Tibial artery (tissue), 4 donors: ENCODE data around the gene CFAP100.

Experiments used
- DNase-seq, 2 donors: peaks; one replicate each; pipeline ENCODE4 v3.0.0-alpha.2; 2019
- H3K27ac ChIP-seq, 2 donors: fragments of 200-600 bp; sonication (generic) in 1 of 2; 1 replicate in 1 of 2; 2 replicates in 1 of 2; pipeline ENCODE4 v1.5.1; 2018 to 2019; ENCODE audit warnings: mild to moderate bottlenecking in 1 of 2
- H3K27me3 ChIP-seq, 2 donors: fragments of 200-600 bp; sonication (generic) in 1 of 2; one replicate each; pipeline versions ENCODE4 v1.5.1 to v1.6.0; 2016 to 2019
- H3K36me3 ChIP-seq, 3 donors: fragments of 200-600 bp; sonication (generic) in 2 of 3; one replicate each; pipeline ENCODE4 v1.5.1; 2016 to 2019; ENCODE audit warnings: mild to moderate bottlenecking in 2 of 3
- H3K4me1 ChIP-seq, 4 donors: fragments of 200-600 bp; sonication (generic) in 2 of 4; 1 replicate in 3 of 4; 2 replicates in 1 of 4; pipeline ENCODE4 v1.5.1; 2016 to 2019
- H3K4me3 ChIP-seq, 2 donors: fragments of 200-600 bp; sonication (generic) in 1 of 2; 1 replicate in 1 of 2; 2 replicates in 1 of 2; pipeline ENCODE4 v1.5.1; 2018 to 2019; ENCODE audit warnings: mild to moderate bottlenecking in 2 of 2
- H3K9me3 ChIP-seq, 3 donors: fragments of 200-600 bp; sonication (generic) in 1 of 3; one replicate each; pipeline ENCODE4 v1.5.1; 2016 to 2019
- intact Hi-C: fragments of 100-400 bp; cut with DNase I; formaldehyde crosslinking; loops from one replicate; pipeline ENCODE4 v1.15.0; 2023; ENCODE audit warnings: low total_unique reads
- TF ChIP-seq, protein P1 (sequence below), 2 experiments: fragments of 200-600 bp in 1 of 2; fragments of 450-650 bp in 1 of 2; IDR thresholded peaks; one replicate each; pipeline ENCODE4 v1.5.1; 2017 to 2019; ENCODE audit warnings: antibody characterized with exemption in 2 of 2, mild to moderate bottlenecking in 1 of 2, moderate library complexity in 1 of 2

The CFAP100 gene

DNA sequence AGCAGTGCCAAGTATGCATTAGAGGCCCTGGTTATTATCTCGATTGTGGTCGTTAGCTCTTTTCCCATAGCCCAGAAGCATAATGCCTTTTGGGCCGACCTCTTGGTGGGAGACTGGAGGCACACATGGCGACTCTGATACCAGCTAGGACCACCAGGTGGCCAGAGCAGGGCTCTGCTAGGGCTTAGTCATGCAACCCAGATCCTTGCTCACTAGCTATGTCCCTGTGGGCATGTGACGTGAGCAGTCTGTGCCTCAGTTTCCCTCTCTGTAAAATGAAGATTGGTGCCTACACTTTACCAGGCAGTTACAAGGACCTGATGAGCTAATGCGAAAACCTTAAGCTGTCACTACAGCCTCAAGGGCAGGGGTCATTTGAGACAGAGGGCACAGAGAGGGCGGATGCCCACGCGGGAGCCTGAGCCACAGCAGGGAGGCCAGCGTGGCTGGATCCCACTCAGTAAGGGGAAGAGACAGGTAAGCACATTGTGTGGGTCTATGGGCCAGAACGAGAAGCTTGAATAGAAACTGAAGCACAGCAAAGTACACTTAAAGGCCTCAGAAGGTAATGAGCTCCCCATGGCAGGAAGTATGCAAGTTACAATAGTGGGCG lies 46.3 kb upstream of the CFAP100 start:
- TF ChIP-seq, protein P1, sequence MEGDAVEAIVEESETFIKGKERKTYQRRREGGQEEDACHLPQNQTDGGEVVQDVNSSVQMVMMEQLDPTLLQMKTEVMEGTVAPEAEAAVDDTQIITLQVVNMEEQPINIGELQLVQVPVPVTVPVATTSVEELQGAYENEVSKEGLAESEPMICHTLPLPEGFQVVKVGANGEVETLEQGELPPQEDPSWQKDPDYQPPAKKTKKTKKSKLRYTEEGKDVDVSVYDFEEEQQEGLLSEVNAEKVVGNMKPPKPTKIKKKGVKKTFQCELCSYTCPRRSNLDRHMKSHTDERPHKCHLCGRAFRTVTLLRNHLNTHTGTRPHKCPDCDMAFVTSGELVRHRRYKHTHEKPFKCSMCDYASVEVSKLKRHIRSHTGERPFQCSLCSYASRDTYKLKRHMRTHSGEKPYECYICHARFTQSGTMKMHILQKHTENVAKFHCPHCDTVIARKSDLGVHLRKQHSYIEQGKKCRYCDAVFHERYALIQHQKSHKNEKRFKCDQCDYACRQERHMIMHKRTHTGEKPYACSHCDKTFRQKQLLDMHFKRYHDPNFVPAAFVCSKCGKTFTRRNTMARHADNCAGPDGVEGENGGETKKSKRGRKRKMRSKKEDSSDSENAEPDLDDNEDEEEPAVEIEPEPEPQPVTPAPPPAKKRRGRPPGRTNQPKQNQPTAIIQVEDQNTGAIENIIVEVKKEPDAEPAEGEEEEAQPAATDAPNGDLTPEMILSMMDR (IDR thresholded peaks at IDR 0.05), result peak in 1 of 2 experiments; percentile 14
- no peaks in the 10 kb centered on the region for H3K9me3 ChIP-seq
- H3K27me3 ChIP-seq, result no peaks in the 10 kb centered on the region
- intact Hi-C loops, result no loop called here
- H3K4me3 ChIP-seq, result no peak overlapping the region
- H3K36me3 ChIP-seq, result peaks cover 99% of the 10 kb centered on the region in 3 donors
- DNase-seq, result peak; percentile 15 to 54
- H3K27ac ChIP-seq, result no peak overlapping the region
- H3K4me1 ChIP-seq, result peaks cover 0 to 91% (median 47%) of the 10 kb centered on the region in 4 donors

DNA sequence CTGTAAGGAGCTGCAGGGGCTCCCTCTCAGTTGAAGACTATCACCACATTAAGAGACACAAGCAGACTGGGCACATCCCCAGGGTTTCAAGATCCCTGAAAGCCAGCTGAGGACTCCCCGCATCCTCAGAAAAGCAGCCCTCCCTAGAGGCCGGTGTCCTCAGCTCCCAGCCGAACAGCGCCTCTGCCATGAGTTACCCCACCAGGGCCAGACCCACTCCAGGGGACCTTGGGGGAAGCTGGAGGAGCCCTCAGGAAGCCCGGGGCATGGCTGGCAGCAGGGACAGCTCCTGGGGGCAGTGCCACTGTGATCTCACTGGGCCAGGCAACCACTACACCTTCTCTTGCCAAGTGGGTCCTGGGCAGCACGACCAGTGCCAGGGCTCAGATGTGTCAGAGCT lies 45.6 kb upstream of the CFAP100 start:
- Histone ChIP-seq H3K27me3 (no peaks in the 10 kb centered on the region), H3K27ac (no peak overlapping the region), H3K4me3 (no peak overlapping the region), H3K9me3 (no peaks in the 10 kb centered on the region), H3K36me3 (peaks cover 93 to 99% (median 99%) of the 10 kb centered on the region in 3 donors), H3K4me1 (peaks cover 0 to 91% (median 50%) of the 10 kb centered on the region in 4 donors)
- intact Hi-C loops, result no loop called here
- DNase-seq, result peak; percentile 19 to 64
- TF ChIP-seq, protein P1 (IDR thresholded peaks at IDR 0.05), result no peak

DNA sequence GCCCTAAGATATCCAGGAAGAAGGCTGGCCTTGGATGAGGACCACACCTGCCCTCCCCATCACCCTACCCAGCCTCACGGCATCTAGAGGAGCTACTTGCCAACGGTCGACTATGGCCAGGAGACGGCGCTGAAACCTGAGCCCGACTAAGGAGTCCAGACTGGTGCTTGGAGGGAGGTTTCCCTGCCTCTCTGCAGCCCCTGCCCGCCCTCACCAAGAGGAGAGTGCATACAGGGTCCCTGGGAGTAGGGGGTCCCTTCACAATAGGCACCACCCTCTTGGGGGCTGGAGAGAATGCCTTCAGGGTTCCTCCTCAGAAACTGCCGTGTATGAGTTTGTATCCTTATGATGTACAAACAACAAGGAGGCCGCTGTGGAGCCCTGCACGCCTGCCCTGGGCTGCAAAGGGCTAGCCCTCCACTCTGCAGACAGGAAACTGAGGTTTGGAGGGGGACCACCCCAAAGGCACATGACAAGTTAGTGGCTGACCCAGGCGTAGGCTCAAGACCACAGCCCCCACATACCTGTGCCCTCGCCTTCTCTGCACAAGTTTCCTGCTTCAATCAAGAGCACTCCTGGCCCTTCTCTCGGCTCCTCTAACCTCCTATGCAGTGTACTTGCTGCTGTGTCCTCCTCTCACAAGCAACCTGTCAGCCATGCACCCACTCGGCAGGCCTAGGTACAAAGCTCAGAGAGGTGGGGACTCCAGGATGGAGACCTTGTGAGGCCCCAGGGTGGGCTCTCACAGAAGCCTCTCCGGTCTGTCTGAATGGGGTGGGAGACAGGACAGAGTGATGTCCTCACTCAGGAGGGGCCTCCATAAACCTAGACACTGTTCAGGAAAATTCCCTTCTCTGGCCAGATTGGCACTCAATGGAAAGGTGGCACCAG lies 44.9 kb upstream of the CFAP100 start:
- H3K9me3 ChIP-seq, result no peaks in the 10 kb centered on the region

DNA sequence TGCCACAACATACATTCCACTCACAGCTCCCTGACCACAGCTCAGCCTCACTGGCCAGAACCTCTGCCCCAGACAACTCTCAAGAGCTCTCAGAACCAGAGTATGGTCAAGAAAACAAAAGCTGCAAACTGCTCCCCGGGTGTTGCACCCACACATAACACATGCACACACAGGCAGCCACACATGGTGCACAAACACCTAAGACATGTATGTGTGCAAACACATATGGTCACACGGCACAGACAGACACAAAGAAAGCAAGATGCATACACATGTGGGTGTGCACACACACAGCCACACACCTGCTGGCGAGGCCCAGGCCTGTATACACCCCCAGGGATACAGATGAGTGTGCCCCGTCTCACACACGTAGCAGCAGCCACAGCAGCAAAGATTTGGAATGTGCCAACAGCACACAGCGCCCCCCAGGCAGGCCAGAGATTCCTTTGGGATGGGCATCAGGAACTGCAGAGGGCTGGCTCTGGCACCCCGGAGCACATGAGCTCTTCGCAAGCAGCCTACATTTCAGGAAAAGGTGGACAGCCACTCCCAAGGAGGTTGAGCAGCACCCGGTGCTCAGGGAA lies 44.1 kb upstream of the CFAP100 start:
- peaks cover 78 to 88% (median 85%) of the 10 kb centered on the region in 3 donors for H3K36me3 ChIP-seq
- H3K27me3 ChIP-seq, result no peaks in the 10 kb centered on the region
- H3K9me3 ChIP-seq, result no peaks in the 10 kb centered on the region
- TF ChIP-seq, protein P1 (IDR thresholded peaks at IDR 0.05), result no peak
- H3K4me1 ChIP-seq, result peaks cover 0 to 98% (median 64%) of the 10 kb centered on the region in 4 donors
- intact Hi-C loops, result no loop called here
- no peak overlapping the region for H3K27ac ChIP-seq
- DNase-seq, result peak; percentile 18 to 64
- H3K4me3 ChIP-seq, result no peak overlapping the region

More for the DNA sequence above, 44.9 kb upstream of the CFAP100 start:
- H3K36me3 ChIP-seq, result peaks cover 85 to 95% (median 93%) of the 10 kb centered on the region in 3 donors
- TF ChIP-seq, protein P1 (IDR thresholded peaks at IDR 0.05), result no peak
- peaks cover 0 to 91% (median 58%) of the 10 kb centered on the region in 4 donors for H3K4me1 ChIP-seq
- no peak overlapping the region for H3K27ac ChIP-seq
- DNase-seq, result peak; percentile 16 to 65
- H3K4me3 ChIP-seq, result no peak overlapping the region
- intact Hi-C loops, result no loop called here
- H3K27me3 ChIP-seq, result no peaks in the 10 kb centered on the region

DNA sequence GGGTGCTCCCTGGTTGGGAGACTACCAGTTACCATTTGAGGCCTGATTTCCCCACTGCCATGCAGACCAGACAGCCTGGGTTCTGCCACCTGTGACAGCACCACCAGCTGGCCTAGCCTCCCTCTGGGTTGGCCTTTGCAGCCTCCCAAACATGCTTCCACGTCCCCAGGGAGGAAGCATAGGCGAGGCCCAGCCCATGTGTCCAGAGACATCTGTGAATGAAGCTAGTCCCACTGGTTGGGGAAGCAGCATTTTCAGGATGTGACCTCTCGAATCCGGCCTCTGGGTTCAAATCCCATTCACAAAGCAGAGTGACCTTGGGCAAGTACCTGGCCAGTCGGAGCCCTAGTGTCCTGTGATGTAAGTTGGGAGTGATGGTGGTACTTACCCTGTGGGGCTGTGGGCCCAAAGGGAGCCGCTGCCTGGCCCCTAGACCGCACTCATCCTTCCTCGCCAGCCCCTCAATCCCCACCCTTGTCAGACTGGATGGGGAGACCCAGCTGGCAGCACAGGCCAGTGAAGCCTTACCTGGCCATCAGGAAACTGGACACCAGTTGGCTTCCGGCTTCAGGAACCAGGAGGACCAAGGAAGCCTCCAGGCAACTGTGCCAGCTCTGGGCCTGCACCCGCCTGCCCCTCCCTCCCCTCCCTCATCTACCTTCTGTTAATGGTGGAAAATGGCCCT lies 43.5 kb upstream of the CFAP100 start:
- Histone ChIP-seq H3K36me3 (peaks cover 71 to 82% (median 79%) of the 10 kb centered on the region in 3 donors), H3K4me1 (peaks cover 0 to 95% (median 61%) of the 10 kb centered on the region in 4 donors), H3K9me3 (no peaks in the 10 kb centered on the region), H3K27me3 (no peaks in the 10 kb centered on the region), H3K27ac (no peak overlapping the region), H3K4me3 (no peak overlapping the region)
- intact Hi-C loops, result no loop called here
- peak; percentile 18 to 63 for DNase-seq
- TF ChIP-seq, protein P1 (IDR thresholded peaks at IDR 0.05), result no peak
